A204.1 (cell line): ENCODE measurements around the gene GOLGA8K.
"Not testable (repeated sequence)": the region's sequence is repeated elsewhere in the genome, so short reads cannot be mapped to it uniquely, and the experiment has no call there.

Source experiments
- FAIRE-seq: peaks from 2 replicates; lab custom pipeline; 2012; peaks lifted over from hg19 to GRCh38; lab: Jason Lieb, UNC

GOLGA8K gene

DNA sequence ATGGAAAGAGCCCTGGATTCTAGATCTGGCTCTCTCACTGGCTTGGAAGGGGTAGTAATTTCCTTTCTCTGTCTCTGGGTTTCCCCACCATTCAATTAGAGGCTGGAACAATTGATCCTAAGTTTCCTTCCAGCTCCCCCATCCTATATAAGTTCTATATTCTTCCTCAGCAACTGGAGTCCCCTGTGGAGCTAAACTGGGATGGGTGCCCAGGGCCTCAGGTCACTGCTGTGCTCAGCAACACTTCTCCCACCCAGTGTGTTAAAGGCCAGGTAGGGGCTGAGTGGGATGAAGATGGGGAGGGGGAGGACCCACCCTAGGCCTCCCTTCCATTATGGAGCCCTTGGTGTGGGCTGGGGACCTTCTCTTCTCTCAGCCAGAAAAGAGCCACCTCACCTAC is 46.2 kb downstream of the GOLGA8K start:
- FAIRE-seq, result not testable (repeated sequence)

GRCh38 chr15:32352748-32353147 is 50.3 kb downstream of the GOLGA8K start:
- FAIRE-seq, result not testable (repeated sequence)

DNA sequence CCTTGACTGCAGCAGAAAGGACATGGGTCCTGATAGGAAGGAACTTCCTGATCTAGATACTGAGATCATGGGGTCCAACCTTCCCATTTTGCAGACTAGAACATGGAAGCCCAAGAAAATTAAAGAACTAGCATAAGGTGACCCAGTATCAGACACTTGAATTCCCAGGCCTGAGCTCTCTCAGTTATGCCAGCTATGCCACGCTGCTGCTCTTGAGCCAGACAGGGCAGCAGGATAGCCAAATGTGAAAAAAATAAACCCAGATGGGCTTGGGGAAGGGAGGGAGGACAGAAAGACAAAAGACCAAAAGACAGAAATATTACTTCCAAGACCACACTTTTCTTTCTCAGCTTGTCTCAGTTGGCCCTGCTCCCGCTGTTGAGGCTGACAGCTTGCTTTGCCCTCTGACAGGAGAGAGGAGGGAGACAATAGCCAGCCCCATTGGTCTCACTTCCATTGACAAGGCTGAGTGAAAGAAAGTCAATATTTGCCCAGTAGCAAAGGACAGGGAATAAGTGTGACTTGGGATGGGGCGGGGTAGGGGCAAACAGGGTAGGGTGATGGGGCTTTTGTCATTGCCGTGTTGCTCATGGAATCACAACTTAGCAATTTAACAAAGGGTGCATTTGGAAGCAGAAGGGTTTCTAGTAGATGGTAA is 52.4 kb downstream of the GOLGA8K start:
- not testable (repeated sequence) for FAIRE-seq

DNA sequence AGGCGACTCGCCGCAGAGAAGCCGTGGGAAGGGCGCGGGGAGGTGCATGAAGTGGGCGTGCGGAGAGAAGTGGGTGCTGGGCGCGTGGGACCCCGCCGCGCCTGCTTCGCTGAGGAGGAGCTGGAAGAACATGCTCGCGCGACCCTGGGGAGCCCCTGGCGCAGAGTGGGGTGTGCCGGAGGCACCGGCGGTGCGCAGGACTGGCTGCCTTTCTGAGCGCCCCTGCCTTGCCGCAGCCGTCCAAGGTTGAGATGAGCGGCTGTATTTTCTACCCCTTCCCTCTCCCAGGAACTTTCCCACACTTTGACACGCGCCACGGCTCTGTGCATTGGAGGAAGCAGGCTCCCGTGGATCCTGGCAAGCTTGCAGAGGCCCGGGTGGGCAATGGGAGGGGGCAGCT is 56.1 kb downstream of the GOLGA8K start:
- not testable (repeated sequence) for FAIRE-seq

GRCh38 chr15:32345978-32346547 is 57.0 kb downstream of the GOLGA8K start:
- FAIRE-seq, result not testable (repeated sequence)

GRCh38 chr15:32343921-32344320 is 59.2 kb downstream of the GOLGA8K start:
- FAIRE-seq, result not testable (repeated sequence)
